Stimulated activated effector memory CD8-positive, alpha-beta T cell treated with anti-CD3 and anti-CD28 coated beads, Interleukin-12 subunit alpha, Interleukin-12 subunit beta, amount 100 ng/mL, for 72 hours (primary cell): ENCODE results near the gene FARP2.

Source experiments
- ATAC-seq: fragments of 150-1000 bp; cut with Tn5 transposase; 2 replicates; pipeline ENCODE4 v1.10.0; 2021
- DNase-seq, 2 donors: peaks; one replicate each; pipeline ENCODE4 v3.0.0; 2021 to 2022; ENCODE audit warnings: low spot score in 2 of 2
- H3K27ac Mint-ChIP-seq: one replicate; pipeline ENCODE4 v1.8.0; 2022; ENCODE audit warnings: mild to moderate bottlenecking, mixed read lengths
- H3K36me3 Mint-ChIP-seq: one replicate; pipeline ENCODE4 v1.8.0; 2022; ENCODE audit warnings: mild to moderate bottlenecking, mixed read lengths
- H3K4me1 Mint-ChIP-seq: one replicate; pipeline ENCODE4 v1.8.0; 2022; ENCODE audit warnings: mixed read lengths
- H3K4me3 Mint-ChIP-seq: one replicate; pipeline ENCODE4 v1.8.0; 2022; ENCODE audit warnings: mild to moderate bottlenecking, mixed read lengths
- H3K9me3 Mint-ChIP-seq: one replicate; pipeline ENCODE4 v1.8.0; 2022; ENCODE audit warnings: mixed read lengths

The FARP2 gene

DNA sequence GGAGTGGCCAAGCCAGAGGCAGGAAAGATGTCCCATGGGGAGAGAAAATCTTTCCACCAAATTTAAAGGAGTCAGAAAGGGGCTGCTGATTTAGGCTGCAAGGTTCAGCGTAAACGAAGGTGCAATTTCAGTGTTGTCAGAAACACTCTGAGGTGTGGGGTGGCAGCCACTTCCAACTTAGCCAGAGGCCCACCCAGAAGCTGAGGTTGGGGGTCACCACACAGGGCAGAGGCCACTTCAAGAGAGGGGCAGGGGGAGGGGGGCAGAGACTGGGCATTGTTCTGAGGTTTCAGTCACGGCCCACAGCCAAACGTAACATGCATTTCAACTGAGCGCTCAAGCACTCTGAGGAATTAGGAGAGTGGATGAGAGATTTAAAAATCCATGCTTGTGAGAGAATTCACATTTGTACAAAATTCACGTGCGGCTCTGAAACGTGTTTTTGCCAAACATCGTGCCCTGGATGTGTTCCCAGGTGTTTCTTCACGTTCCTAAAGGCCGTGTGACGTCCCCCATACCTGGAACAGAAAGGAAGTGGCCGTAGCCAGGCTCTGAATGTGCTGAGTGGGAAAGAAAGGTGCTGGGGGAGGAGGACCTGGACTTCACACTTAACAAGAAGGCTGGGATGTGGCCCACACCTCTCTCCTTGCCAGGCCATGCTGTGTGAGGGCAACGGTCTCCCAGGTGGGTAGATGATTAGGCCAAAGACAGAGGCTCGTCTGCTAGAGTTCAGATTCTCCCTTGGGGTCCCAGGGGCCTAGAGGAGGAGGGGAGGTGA, 182.9 kb downstream of the FARP2 start:
- Mint-ChIP-seq H3K9me3 (no peaks in the 10 kb centered on the region), H3K27ac (peak overlapping the region; percentile 5)

DNA sequence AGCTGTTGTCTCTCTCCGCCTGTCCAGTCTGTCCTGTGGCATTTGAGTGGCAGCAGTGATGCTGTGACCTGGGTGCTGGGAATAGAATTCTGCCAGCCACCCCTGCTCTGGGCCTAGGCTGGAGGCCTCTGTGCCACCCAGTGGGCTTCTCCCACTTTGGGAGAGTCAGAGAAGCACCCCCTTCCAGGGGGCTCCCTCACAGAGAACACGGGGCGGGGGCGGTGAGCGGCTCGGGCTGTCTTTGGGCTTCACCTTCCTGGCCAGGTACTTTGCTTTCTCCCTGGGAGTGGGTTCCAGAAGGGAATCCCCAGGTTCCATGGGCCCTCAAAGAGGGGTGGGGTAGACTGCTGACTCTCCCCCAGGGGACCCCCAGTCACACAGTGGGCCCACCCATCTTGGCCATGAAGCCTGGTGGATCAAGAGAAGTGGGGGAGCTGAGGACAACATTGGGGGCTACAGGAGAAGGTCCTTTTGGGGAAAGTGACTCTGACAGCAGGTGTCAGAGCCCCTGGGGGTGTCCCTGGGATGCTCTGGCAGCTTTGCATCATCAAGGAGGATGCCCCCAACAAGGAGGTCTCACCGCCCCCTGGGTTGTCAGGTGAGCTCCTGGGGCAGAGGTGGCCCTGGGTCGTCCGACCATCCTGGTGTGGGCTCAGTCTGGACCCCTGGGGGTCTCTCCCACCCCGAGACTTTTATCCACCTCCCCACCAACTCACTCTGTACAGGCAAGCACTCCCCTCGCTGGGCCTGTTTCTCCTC, 183.7 kb downstream of the FARP2 start:
- Mint-ChIP-seq H3K27ac (no peak overlapping the region), H3K4me3 (no peak overlapping the region), H3K36me3 (no peaks in the 10 kb centered on the region), H3K4me1 (peaks cover 5% of the 10 kb centered on the region), H3K9me3 (no peaks in the 10 kb centered on the region)
- ATAC-seq: no peak
- DNase-seq: no peak

More for the DNA sequence above, 182.9 kb downstream of the FARP2 start:
- no peak for ATAC-seq
- DNase-seq: no peak
- H3K4me3 Mint-ChIP-seq: no peak overlapping the region
- peaks cover 5% of the 10 kb centered on the region for H3K4me1 Mint-ChIP-seq
- H3K36me3 Mint-ChIP-seq: no peaks in the 10 kb centered on the region

DNA sequence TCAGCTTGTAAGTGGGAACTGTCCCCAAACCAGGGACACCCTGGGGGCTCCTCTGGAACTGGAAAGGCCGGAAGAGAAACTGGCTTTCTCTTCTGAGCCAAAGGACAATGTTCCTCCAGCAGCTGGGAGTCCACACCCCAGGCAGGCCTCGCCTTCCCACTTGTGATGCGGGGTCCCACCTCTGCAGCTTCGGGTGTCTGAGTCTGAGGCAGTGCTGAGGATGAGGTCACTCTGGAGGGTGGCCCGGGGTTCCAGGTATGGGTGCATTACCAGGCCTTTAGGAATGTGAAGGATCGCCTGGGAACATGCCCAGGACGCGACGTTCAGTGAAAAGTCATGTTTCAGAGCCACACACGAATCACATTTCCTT, 184.3 kb downstream of the FARP2 start:
- no peaks in the 10 kb centered on the region for H3K36me3 Mint-ChIP-seq
- peak overlapping the region; percentile 46 for H3K4me3 Mint-ChIP-seq
- peaks cover 5% of the 10 kb centered on the region for H3K4me1 Mint-ChIP-seq
- H3K9me3 Mint-ChIP-seq: no peaks in the 10 kb centered on the region
- no peak for ATAC-seq
- no peak overlapping the region for H3K27ac Mint-ChIP-seq
- no peak for DNase-seq

DNA sequence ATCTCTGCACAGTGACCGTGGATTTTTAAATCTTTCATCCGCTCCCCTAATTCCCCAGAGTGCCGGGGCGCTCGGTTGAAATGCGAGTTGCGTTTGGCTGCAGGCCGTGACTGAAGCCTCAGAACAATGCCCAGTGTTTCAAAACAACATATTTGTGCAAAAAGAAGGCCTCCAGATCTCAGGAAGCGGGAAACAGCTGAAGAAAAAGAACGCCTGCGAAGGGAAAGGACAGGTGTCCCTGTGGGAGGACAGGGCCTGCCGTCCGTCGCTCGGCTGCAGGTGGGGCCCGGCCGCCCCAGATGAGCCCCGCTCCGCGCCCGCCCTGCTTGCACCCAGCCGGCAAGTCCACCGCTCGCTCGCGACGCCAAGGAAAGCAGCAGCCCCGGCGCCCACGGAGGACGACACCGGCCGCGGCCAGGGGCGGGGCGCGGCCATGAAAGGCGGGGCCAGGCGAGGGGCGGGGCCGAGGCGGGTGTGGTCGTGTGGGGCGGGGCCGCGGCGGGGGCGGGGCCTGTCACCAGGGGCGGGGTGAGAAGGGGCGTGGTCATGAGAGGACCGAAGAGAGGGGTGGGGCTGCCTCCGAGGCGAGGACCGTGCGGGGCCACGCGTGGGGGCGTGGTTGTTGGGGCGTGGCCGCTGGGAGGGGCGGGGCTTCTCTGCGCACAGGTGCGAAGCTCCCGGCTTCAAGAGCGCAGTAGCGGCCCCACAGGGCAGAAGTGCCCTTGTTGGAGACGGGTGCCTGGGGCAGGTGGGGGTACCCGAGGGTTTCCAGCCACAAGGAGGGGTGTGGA, 184.9 kb downstream of the FARP2 start:
- H3K27ac Mint-ChIP-seq: no peak overlapping the region
- H3K36me3 Mint-ChIP-seq: no peaks in the 10 kb centered on the region
- H3K4me1 Mint-ChIP-seq: peaks cover 5% of the 10 kb centered on the region
- peak; percentile 57 to 58 for DNase-seq
- H3K4me3 Mint-ChIP-seq: peak overlapping the region; percentile 46
- peak; percentile 69 for ATAC-seq
- no peaks in the 10 kb centered on the region for H3K9me3 Mint-ChIP-seq

DNA sequence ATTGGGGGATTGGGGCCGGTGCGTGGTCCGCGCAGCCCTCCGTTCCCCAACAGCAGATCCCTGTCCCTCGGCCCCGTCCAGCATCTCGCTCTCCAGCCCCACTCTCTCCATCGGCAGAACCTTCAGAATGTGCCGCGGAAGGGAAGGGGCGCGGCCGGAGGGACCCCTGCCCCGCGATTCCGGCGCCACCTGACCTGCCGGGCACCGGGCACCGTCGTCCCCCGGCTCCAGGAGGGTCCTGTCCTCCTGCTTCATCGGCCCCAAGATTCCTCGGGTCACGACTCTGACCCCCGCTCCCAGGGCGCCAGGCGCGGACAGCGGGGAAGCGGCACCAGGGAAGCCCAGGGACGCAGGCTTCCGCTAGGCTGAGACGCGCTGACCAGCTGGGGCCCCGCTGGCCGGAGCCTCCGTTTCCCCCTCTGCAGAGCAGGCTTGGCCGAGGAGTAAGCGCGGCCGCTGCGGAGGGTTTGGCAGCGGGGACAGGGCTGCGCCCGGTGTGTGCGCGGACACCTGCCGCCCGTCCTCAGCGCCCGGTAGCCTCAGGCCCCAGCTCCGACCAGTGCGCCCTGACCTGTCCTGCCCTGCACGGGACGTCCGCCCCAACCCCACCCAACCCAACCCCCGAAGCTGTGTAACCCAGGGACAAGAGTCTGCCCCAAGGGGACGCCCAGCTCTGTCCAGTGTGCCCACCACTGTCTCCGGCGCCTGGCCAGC, 185.6 kb downstream of the FARP2 start:
- DNase-seq: no peak
- ATAC-seq: no peak
- Mint-ChIP-seq H3K4me1 (peaks cover 5% of the 10 kb centered on the region), H3K9me3 (no peaks in the 10 kb centered on the region), H3K4me3 (no peak overlapping the region), H3K27ac (no peak overlapping the region), H3K36me3 (no peaks in the 10 kb centered on the region)

DNA sequence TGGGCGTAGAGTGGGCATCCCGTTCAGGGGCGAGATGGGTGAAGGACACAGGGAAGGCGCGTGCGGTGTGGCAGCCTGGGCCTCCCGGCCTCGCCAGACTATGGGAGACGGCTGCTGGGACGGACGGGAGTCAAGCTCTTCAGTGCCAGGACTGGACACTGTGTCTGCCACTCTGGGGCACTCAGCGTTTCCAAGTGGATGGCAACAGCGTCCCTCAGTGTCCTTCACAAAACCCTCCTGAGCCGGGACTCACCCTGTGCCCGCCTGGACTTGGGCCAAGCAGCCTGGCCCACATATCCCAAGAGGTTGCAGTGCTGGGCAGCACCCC, 186.2 kb downstream of the FARP2 start:
- Mint-ChIP-seq H3K9me3 (no peaks in the 10 kb centered on the region), H3K4me1 (peaks cover 5% of the 10 kb centered on the region), H3K27ac (no peak overlapping the region), H3K4me3 (no peak overlapping the region), H3K36me3 (no peaks in the 10 kb centered on the region)
- ATAC-seq: no peak
- DNase-seq: no peak
